ENCODE measurements around the gene HCLS1. TPM values are rescaled to one million over a fixed set of nuclear protein-coding genes. Genes with fewer than 3 reads are reported as not detected.

HCLS1 gene
- total RNA-seq, 4 donors from 2014 or later = 6.6 to 15.3 (median 7.8) TPM

DNA sequence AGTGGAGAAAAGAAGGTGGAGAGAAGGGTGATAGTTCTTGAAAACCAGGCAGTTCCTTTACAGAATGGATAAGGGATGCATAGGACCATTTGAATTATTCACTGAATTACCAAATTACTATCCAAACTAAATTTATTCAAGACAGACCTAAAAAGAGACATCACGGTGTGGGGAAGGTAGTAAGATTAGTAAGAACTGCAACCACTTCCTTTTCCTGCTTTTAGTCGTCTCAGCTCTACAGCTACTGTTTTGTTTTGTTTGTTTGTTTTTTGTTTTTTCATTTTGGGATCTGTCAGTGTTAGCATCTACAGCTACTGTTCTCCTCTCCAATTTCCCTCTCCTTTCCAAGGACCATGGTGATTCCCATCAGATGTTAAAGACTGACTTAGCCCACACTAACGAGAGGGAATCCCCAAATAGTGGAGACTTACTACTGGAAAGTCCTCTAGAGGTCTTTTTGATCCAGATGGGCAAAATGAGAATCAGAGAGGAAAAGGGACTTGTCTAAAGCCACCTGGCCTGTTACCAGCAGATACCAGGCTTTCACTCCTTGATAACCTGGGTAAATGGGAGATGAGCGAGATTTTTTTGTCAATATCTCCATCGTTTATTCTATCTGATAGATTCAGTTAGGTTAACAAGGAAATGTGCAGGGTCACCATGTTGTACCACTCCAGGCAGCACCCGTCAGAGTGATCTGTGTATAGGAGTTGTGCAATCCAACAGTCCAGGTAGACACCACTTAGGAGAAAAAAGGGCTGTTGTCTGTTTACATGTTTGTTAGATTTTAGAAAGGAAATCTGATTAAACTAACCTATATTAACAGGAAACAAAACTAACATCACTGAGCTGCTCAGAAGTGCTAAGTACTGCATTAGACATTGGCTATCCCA lies 6.0 kb downstream of the HCLS1 start:
- intact Hi-C loops (cut with DNase I; ENCODE audit: low total_unique reads) (no loop called here), in situ Hi-C loops (cut with MboI; ENCODE audit: low sequenced_read_pairs in 4 of 4) (no loop called here)
- ATAC-seq (no peak), DNase-seq (no peak)
- H3K4me1 ChIP-seq = peaks cover 0 to 6% of the 10 kb centered on the region in 2 donors
- no peak for TF ChIP-seq POLR2A (IDR thresholded peaks at IDR 0.05)
- no peaks in the 10 kb centered on the region for H3K27me3 ChIP-seq
- no peaks in the 10 kb centered on the region for H3K36me3 ChIP-seq
- H3K27ac ChIP-seq = no peak overlapping the region
- no peaks in the 10 kb centered on the region for H3K9me3 ChIP-seq
- H3K4me3 ChIP-seq = no peak overlapping the region

DNA sequence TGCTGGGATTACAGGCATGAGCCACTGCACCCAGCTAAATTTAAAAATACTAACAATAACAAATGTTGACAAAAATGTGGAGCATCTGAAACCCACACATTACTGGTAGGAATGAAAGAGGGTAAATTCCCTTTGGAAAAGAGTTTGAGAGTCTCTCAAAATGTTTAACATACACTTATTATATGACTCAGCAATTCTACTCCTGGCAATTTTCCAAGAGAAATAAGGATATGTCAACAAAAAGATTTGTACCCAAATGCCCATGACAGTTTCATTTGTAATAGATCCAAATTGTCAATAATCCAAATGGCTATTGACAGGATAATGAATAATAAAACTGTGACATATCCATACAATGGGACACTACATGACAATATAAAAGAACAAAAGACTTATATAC lies 9.0 kb downstream of the HCLS1 start:
- peak overlapping the region; percentile 7 to 38 (median 26) for H3K27ac ChIP-seq
- H3K27me3 ChIP-seq = no peaks in the 10 kb centered on the region
- no peak for ATAC-seq
- H3K4me3 ChIP-seq = no peak overlapping the region
- H3K4me1 ChIP-seq = peaks cover 17 to 21% of the 10 kb centered on the region in 2 donors
- TF ChIP-seq, protein P1, sequence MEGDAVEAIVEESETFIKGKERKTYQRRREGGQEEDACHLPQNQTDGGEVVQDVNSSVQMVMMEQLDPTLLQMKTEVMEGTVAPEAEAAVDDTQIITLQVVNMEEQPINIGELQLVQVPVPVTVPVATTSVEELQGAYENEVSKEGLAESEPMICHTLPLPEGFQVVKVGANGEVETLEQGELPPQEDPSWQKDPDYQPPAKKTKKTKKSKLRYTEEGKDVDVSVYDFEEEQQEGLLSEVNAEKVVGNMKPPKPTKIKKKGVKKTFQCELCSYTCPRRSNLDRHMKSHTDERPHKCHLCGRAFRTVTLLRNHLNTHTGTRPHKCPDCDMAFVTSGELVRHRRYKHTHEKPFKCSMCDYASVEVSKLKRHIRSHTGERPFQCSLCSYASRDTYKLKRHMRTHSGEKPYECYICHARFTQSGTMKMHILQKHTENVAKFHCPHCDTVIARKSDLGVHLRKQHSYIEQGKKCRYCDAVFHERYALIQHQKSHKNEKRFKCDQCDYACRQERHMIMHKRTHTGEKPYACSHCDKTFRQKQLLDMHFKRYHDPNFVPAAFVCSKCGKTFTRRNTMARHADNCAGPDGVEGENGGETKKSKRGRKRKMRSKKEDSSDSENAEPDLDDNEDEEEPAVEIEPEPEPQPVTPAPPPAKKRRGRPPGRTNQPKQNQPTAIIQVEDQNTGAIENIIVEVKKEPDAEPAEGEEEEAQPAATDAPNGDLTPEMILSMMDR (IDR thresholded peaks at IDR 0.05 in 4 of 5, conservative IDR thresholded peaks at IDR 0.05 in 1 of 5) = no peak
- TF ChIP-seq POLR2A (IDR thresholded peaks at IDR 0.05) = no peak
- intact Hi-C loops (cut with DNase I; ENCODE audit: low total_unique reads) (no loop called here), in situ Hi-C loops (cut with MboI; ENCODE audit: low sequenced_read_pairs in 4 of 4) (no loop called here)
- H3K9me3 ChIP-seq = no peaks in the 10 kb centered on the region
- DNase-seq = no peak
- H3K36me3 ChIP-seq = no peaks in the 10 kb centered on the region

DNA sequence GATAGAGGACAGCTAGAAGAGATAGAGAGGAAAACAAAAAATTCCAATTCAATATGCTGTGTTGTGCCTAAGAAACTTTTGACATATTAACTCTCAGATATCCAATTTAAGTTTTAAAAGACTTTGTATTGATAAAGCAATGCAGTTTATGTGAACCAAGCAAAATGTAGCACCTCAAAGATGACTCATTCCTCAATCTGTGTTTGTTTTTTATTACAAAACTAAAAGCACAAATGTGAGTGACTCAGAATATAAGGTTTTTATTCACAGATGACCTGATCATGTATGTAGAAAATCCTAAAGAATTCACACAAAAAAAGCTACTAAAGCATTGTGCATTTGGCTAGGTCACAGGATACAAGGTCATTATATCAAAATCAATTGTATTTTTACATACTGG lies 11.1 kb downstream of the HCLS1 start:
- peak overlapping the region; percentile 83 to 87 (median 84) for H3K27ac ChIP-seq
- ATAC-seq = no peak
- H3K36me3 ChIP-seq = no peaks in the 10 kb centered on the region
- no peak overlapping the region for H3K4me3 ChIP-seq
- in situ Hi-C loops (cut with MboI; ENCODE audit: low sequenced_read_pairs in 4 of 4) (no loop called here), intact Hi-C loops (cut with DNase I; ENCODE audit: low total_unique reads) (loop anchor here (2.0 kb wide), 1 partner anchor 57 kb away; the partner anchor contains the start of gene FBXO40)
- TF ChIP-seq, protein P1 (IDR thresholded peaks at IDR 0.05 in 4 of 5, conservative IDR thresholded peaks at IDR 0.05 in 1 of 5) = no peak
- TF ChIP-seq POLR2A (IDR thresholded peaks at IDR 0.05) = no peak
- H3K9me3 ChIP-seq = no peaks in the 10 kb centered on the region
- DNase-seq = no peak
- H3K4me1 ChIP-seq = peaks cover 17 to 21% of the 10 kb centered on the region in 2 donors
- H3K27me3 ChIP-seq = no peaks in the 10 kb centered on the region

DNA sequence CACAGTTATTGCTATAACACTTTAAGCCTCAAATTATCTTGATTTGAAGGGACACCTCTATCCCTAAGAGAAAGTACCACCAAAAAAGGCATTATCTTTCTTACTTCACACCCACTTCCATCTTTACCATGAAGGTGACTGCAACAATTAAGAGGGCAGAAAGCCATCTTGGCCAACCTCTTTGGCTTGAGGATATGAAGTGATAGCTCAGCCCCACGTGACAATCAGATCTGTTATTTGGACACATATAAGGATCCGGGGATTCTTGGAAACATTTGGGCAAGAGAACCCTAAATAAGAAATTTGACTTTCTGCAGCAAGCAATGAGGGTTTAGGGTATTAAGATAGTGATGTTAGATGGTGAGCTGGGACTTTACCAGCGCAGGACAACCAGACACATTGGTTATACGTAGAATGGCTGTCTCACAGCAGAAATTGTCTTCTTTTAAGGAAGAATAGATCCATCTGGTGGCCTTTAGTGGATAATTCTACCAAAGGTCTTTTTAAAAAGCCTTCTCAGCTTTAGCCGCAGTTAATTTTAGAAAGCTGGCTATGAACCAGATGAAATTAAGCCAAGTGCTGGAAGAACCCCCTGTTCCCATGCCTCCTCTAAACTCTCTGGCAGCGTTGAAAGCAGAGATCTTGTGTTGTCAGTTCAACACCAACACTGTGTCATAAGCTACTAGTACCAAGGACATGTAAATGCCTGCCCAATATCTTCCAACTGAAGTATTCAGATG lies 12.3 kb downstream of the HCLS1 start:
- Histone ChIP-seq H3K4me3 (peak overlapping the region in 2 of 4 donors; percentile 16 to 21), H3K27me3 (no peaks in the 10 kb centered on the region), H3K27ac (peak overlapping the region; percentile 83 to 87 (median 84)), H3K36me3 (no peaks in the 10 kb centered on the region), H3K4me1 (peaks cover 17 to 21% of the 10 kb centered on the region in 2 donors), H3K9me3 (no peaks in the 10 kb centered on the region)
- TF ChIP-seq POLR2A (IDR thresholded peaks at IDR 0.05) = no peak
- TF ChIP-seq, protein P1 (IDR thresholded peaks at IDR 0.05 in 4 of 5, conservative IDR thresholded peaks at IDR 0.05 in 1 of 5) = peak in 2 of 5 experiments; percentile 13 to 19
- in situ Hi-C loops (cut with MboI; ENCODE audit: low sequenced_read_pairs in 4 of 4) (no loop called here), intact Hi-C loops (cut with DNase I; ENCODE audit: low total_unique reads) (loop anchor here (1.0 to 2.0 kb wide), 2 partner anchors 56 to 102 kb away; partner anchors contain the start of gene FBXO40)
- DNase-seq (peak; percentile 66 to 74), ATAC-seq (peak; percentile 99)

DNA sequence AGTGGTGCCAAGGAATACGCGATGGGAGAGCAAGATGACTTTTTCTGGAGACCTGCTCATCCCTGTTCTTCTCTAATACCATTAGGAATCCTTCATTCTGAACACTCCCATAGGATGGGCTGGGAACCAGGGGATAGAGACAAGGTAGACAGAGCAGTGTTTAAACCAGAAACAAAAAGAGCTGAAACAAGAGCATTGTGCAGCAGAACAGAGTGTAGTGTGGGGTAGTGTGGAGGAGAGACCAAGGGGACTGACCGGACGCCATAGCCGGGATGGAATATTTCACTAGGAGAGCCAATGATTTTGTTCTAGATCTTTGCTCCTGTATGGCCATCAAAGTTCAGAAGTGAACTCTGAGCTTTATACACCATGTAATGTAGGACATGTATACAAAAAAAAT lies 15.6 kb downstream of the HCLS1 start:
- Histone ChIP-seq H3K4me3 (no peak overlapping the region), H3K4me1 (peaks cover 15 to 17% of the 10 kb centered on the region in 2 donors), H3K9me3 (no peaks in the 10 kb centered on the region), H3K27me3 (no peaks in the 10 kb centered on the region), H3K36me3 (no peaks in the 10 kb centered on the region), H3K27ac (no peak overlapping the region)
- no peak for TF ChIP-seq POLR2A (IDR thresholded peaks at IDR 0.05)
- TF ChIP-seq, protein P1 (IDR thresholded peaks at IDR 0.05 in 4 of 5, conservative IDR thresholded peaks at IDR 0.05 in 1 of 5) = no peak
- in situ Hi-C loops (cut with MboI; ENCODE audit: low sequenced_read_pairs in 4 of 4) (no loop called here), intact Hi-C loops (cut with DNase I; ENCODE audit: low total_unique reads) (no loop called here)
- no peak for ATAC-seq
- DNase-seq = no peak
